Neural cell (in vitro differentiated cells): ENCODE data around the gene TMTC1.

Source experiments
- CTCF ChIP-seq: fragments of 450-650 bp; IDR thresholded peaks from 2 replicates; pipeline ENCODE4 v1.5.1; 2014; ENCODE audit warnings: antibody characterized with exemption, mild to moderate bottlenecking, moderate library complexity; ENCODE audit not compliant: poor library complexity, severe bottlenecking
- POLR2AphosphoS5 ChIP-seq: IDR thresholded peaks from 2 replicates; pipeline ENCODE4 v1.6.1; 2012
- RAD21 ChIP-seq: fragments of 450-650 bp; conservative IDR thresholded peaks from 2 replicates; pipeline ENCODE4 v1.6.1; 2014; ENCODE audit warnings: antibody characterized with exemption, mild to moderate bottlenecking, moderate library complexity

- no peak for TF ChIP-seq CTCF
- no peak for TF ChIP-seq RAD21
- TF ChIP-seq POLR2AphosphoS5, result no peak
These were observed 239.2 kb downstream of the TMTC1 start for GRCh38 chr12:29544428-29545101.
